ENCODE data around the gene ADAMTSL3.

DNA sequence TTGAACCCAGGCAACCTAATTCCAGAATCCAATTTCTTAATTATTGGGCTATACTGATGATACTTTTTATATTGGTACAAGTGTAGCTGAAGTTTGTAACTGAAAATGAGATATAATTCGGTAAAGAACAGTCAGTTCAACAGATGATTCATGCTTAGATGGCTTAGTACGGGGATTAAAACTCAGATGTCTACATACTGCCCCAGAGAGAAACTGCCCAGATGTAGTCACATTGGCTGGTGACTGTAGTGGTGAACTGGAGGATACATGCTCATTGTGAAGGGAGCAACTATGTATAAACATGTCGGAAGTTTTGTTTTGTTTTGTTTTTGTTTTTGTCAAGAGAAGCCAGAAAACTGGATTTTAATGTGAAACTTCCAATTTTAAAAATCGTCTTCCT is 179.6 kb downstream of the ADAMTSL3 start:
- TF ChIP-seq, protein P1, sequence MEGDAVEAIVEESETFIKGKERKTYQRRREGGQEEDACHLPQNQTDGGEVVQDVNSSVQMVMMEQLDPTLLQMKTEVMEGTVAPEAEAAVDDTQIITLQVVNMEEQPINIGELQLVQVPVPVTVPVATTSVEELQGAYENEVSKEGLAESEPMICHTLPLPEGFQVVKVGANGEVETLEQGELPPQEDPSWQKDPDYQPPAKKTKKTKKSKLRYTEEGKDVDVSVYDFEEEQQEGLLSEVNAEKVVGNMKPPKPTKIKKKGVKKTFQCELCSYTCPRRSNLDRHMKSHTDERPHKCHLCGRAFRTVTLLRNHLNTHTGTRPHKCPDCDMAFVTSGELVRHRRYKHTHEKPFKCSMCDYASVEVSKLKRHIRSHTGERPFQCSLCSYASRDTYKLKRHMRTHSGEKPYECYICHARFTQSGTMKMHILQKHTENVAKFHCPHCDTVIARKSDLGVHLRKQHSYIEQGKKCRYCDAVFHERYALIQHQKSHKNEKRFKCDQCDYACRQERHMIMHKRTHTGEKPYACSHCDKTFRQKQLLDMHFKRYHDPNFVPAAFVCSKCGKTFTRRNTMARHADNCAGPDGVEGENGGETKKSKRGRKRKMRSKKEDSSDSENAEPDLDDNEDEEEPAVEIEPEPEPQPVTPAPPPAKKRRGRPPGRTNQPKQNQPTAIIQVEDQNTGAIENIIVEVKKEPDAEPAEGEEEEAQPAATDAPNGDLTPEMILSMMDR (conservative IDR thresholded peaks at IDR 0.05; ENCODE audit: low read length): no peak
- TF ChIP-seq EZH2phosphoT487 (IDR thresholded peaks at IDR 0.05; ENCODE audit: borderline replicate concordance): no peak
